Psoas muscle (tissue), 8 donors: ENCODE data around the gene LNPK. TPM values are rescaled to one million over a fixed set of nuclear protein-coding genes. Genes with fewer than 3 reads are reported as not detected.

ENCODE experiments used
- ATAC-seq, 4 donors: fragments of 200-7000 bp; cut with Tn5 transposase; one replicate each; pipeline ENCODE4 v1.9.1; 2020; ENCODE audit warnings: moderate library complexity in 3 of 4, mild to moderate bottlenecking in 2 of 4
- DNase-seq, 2 donors: peaks; one replicate each; pipeline ENCODE4 v3.0.0-alpha.2; 2020
- H3K27ac ChIP-seq: fragments of 200-600 bp; one replicate; pipeline ENCODE4 v1.8.0; 2022
- H3K27me3 ChIP-seq, 3 donors: fragments of 200-600 bp in 1 of 3; one replicate each; pipeline versions ENCODE4 v1.6.1 to v1.8.0; 2013 to 2022; ENCODE audit warnings: low read length in 2 of 3, mild to moderate bottlenecking in 2 of 3, moderate library complexity in 1 of 3; ENCODE audit not compliant: insufficient read depth in 3 of 3
- H3K36me3 ChIP-seq, 2 donors: fragments of 200-600 bp in 1 of 2; one replicate each; pipeline versions ENCODE4 v1.6.1 to v1.8.0; 2013 to 2022; ENCODE audit warnings: low read depth in 1 of 2, mild to moderate bottlenecking in 1 of 2, moderate library complexity in 1 of 2; ENCODE audit not compliant: insufficient read depth in 1 of 2
- H3K4me1 ChIP-seq: fragments of 200-600 bp; one replicate; pipeline ENCODE4 v1.8.0; 2022
- H3K4me3 ChIP-seq: fragments of 200-600 bp; one replicate; pipeline ENCODE4 v1.8.0; 2022; ENCODE audit warnings: mild to moderate bottlenecking
- H3K9me3 ChIP-seq: fragments of 200-600 bp; one replicate; pipeline ENCODE4 v1.8.0; 2022
- CTCF ChIP-seq: fragments of 200-600 bp; IDR thresholded peaks from one replicate; pipeline ENCODE4 v1.8.0; 2022; ENCODE audit warnings: antibody characterized with exemption
- WGBS, 3 donors: extraction: QIAGEN DNeasy Blood & Tissue Kit; methylation state at CpG; one replicate each; pipeline versions ENCODE4 v1.1.6 to v1.1.7; 2013; 5-methylcytosine and 5-hydroxymethylcytosine counted together
- intact Hi-C, 2 donors: fragments of 100-400 bp; cut with DNase I; formaldehyde crosslinking; loops; one replicate each; pipeline versions ENCODE4 v1.11.0 to v1.14.2; 2022
- polyA plus RNA-seq, 3 donors: library from polyadenylated mRNA; stranded (reverse); fragments of 200-250 nt; gene quantifications; one replicate each; pipeline ENCODE4 v1.2.3, GENCODE V29; 2013
- total RNA-seq, 4 donors: library from RNA; stranded (reverse); fragmentation: NEBNext Ultra II Directional in 2 of 4; extraction: Animal tissue kit (Norgen Biotek cat#: 25700) in 2 of 4; gene quantifications; one replicate each; pipeline versions ENCODE4 v1.2.1 to v1.2.4, GENCODE V29; 2021 to 2023
- donor health status: healthy with polysubstance abuse.
- donor health status: DM: no; HTN: no; CAD: no; lungs with moderate emphysema.
- donor health status: Bipolar disorder and iron deficiency.
- donor health status: healthy.
- donor health status: DM: yes; HTN: yes; CAD: no.
- donor health status: DM: no; HTN: no; CAD: no.
- donor health status: DM: no; HTN: no; CAD: no.
- donor health status: DM: yes; HTN: yes; CAD: no.

LNPK gene
- total and polyA plus RNA-seq, 7 donors, result 8.8 to 65.6 (median 47.6) TPM

GRCh38 chr2:175935289-175936181 is 66.5 kb downstream of the LNPK start:
- no peak for DNase-seq
- peaks cover 0 to 60% of the 10 kb centered on the region in 2 donors for H3K36me3 ChIP-seq
- no peaks in the 10 kb centered on the region for H3K9me3 ChIP-seq
- ATAC-seq, result no peak
- intact Hi-C loops, result loop anchor here (5.0 kb wide), 2 partner anchors 62 to 67 kb away; partner anchors contain the start of gene LNPK (in 1 of the 2)
- 70 to 82% (median 74%) methylated on average over 3 of the region's 3 CpGs for WGBS, 3 donors
- H3K27me3 ChIP-seq, result no peaks in the 10 kb centered on the region
- H3K27ac ChIP-seq, result no peak overlapping the region
- peaks cover 18% of the 10 kb centered on the region for H3K4me1 ChIP-seq
- no peak overlapping the region for H3K4me3 ChIP-seq
- TF ChIP-seq CTCF, result no peak

- 95 to 98% (median 95%) methylated on average over 2 of the region's 2 CpGs for WGBS, 3 donors
- Histone ChIP-seq H3K36me3 (peaks cover 0 to 39% of the 10 kb centered on the region in 2 donors), H3K4me1 (peaks cover 34% of the 10 kb centered on the region), H3K4me3 (no peak overlapping the region), H3K27ac (no peak overlapping the region), H3K27me3 (no peaks in the 10 kb centered on the region), H3K9me3 (no peaks in the 10 kb centered on the region)
- no peak for DNase-seq
- no peak for TF ChIP-seq CTCF
- intact Hi-C loops, result no loop called here
- no peak for ATAC-seq
Observed at GRCh38 chr2:175932675-175933074, 69.4 kb downstream of the LNPK start.

GRCh38 chr2:175931805-175932204 is 70.3 kb downstream of the LNPK start:
- H3K4me3 ChIP-seq, result no peak overlapping the region
- ATAC-seq, result peak; percentile 25 to 52 (median 34)
- no peaks in the 10 kb centered on the region for H3K27me3 ChIP-seq
- 23 to 27% (median 23%) methylated on average over 2 of the region's 2 CpGs for WGBS, 3 donors
- peaks cover 41% of the 10 kb centered on the region for H3K4me1 ChIP-seq
- peaks cover 0 to 30% of the 10 kb centered on the region in 2 donors for H3K36me3 ChIP-seq
- peak overlapping the region; percentile 85 for H3K27ac ChIP-seq
- intact Hi-C loops, result loop anchor here in 1 of 2 donors (2.0 kb wide), 1 partner anchor 77 kb away; no protein-coding TSS in a partner anchor
- no peaks in the 10 kb centered on the region for H3K9me3 ChIP-seq
- TF ChIP-seq CTCF, result no peak
- no peak for DNase-seq

GRCh38 chr2:175930504-175930903 is 71.6 kb downstream of the LNPK start:
- intact Hi-C loops, result loop anchor here in 1 of 2 donors (2.0 kb wide), 1 partner anchor 76 kb away; no protein-coding TSS in a partner anchor
- ATAC-seq (peak; percentile 17 to 32 (median 26)), DNase-seq (no peak)
- no peak for TF ChIP-seq CTCF
- no peak overlapping the region for H3K4me3 ChIP-seq
- H3K27ac ChIP-seq, result peak overlapping the region; percentile 85
- H3K27me3 ChIP-seq, result no peaks in the 10 kb centered on the region
- peaks cover 50% of the 10 kb centered on the region for H3K4me1 ChIP-seq
- H3K9me3 ChIP-seq, result no peaks in the 10 kb centered on the region
- H3K36me3 ChIP-seq, result peaks cover 0 to 17% of the 10 kb centered on the region in 2 donors
- WGBS, 3 donors, result 72 to 86% (median 86%) methylated on average over 1 of the region's 1 CpG
